Activated naive CD8-positive, alpha-beta T cell (primary cell): ENCODE measurements around the gene SLC4A2.
A peak's percentile ranks its signal among the peaks of the same experiment; 100 is the strongest.

Experiments
- H3K27ac Mint-ChIP-seq: one replicate; pipeline ENCODE4 v1.8.0; 2021; ENCODE audit warnings: mixed read lengths
- H3K27me3 Mint-ChIP-seq: one replicate; pipeline ENCODE4 v1.8.0; 2021; ENCODE audit warnings: mixed read lengths
- H3K36me3 Mint-ChIP-seq: one replicate; pipeline ENCODE4 v1.8.0; 2021; ENCODE audit warnings: mixed read lengths
- H3K4me1 Mint-ChIP-seq: one replicate; pipeline ENCODE4 v1.8.0; 2021; ENCODE audit warnings: low read depth, mixed read lengths
- H3K4me3 Mint-ChIP-seq: one replicate; pipeline ENCODE4 v1.8.0; 2021; ENCODE audit warnings: mild to moderate bottlenecking, mixed read lengths
- H3K9me3 Mint-ChIP-seq: one replicate; pipeline ENCODE4 v1.8.0; 2021; ENCODE audit warnings: low read depth, mixed read lengths

SLC4A2 gene

GRCh38 chr7:151073990-151074389 is 14.6 kb downstream of the SLC4A2 start:
- Mint-ChIP-seq H3K36me3 (no peaks in the 10 kb centered on the region), H3K27me3 (no peaks in the 10 kb centered on the region), H3K9me3 (no peaks in the 10 kb centered on the region), H3K4me3 (no peak overlapping the region), H3K27ac (no peak overlapping the region), H3K4me1 (peaks cover 10% of the 10 kb centered on the region)

GRCh38 chr7:151074817-151075661 is 15.7 kb downstream of the SLC4A2 start:
- Mint-ChIP-seq H3K36me3 (peaks cover 2% of the 10 kb centered on the region), H3K9me3 (no peaks in the 10 kb centered on the region), H3K27me3 (no peaks in the 10 kb centered on the region), H3K4me3 (no peak overlapping the region), H3K4me1 (peaks cover 17% of the 10 kb centered on the region), H3K27ac (no peak overlapping the region)

- Mint-ChIP-seq H3K4me1 (peaks cover 17% of the 10 kb centered on the region), H3K27ac (no peak overlapping the region)
Observed at GRCh38 chr7:151075662-151075971, 16.2 kb downstream of the SLC4A2 start.

GRCh38 chr7:151075978-151076426 is 16.6 kb downstream of the SLC4A2 start:
- H3K4me1 Mint-ChIP-seq, result peaks cover 17% of the 10 kb centered on the region
- no peaks in the 10 kb centered on the region for H3K9me3 Mint-ChIP-seq
- no peak overlapping the region for H3K27ac Mint-ChIP-seq
- no peak overlapping the region for H3K4me3 Mint-ChIP-seq
- no peaks in the 10 kb centered on the region for H3K27me3 Mint-ChIP-seq
- peaks cover 2% of the 10 kb centered on the region for H3K36me3 Mint-ChIP-seq

More at GRCh38 chr7:151075662-151075971, 16.2 kb downstream of the SLC4A2 start:
- no peak overlapping the region for H3K4me3 Mint-ChIP-seq
- H3K27me3 Mint-ChIP-seq, result no peaks in the 10 kb centered on the region
- peaks cover 2% of the 10 kb centered on the region for H3K36me3 Mint-ChIP-seq
- no peaks in the 10 kb centered on the region for H3K9me3 Mint-ChIP-seq

GRCh38 chr7:151076863-151077704 is 17.7 kb downstream of the SLC4A2 start:
- no peaks in the 10 kb centered on the region for H3K27me3 Mint-ChIP-seq
- peaks cover 17% of the 10 kb centered on the region for H3K4me1 Mint-ChIP-seq
- peaks cover 2% of the 10 kb centered on the region for H3K36me3 Mint-ChIP-seq
- H3K27ac Mint-ChIP-seq, result no peak overlapping the region
- H3K9me3 Mint-ChIP-seq, result no peaks in the 10 kb centered on the region
- no peak overlapping the region for H3K4me3 Mint-ChIP-seq

GRCh38 chr7:151077705-151078232 is 18.4 kb downstream of the SLC4A2 start:
- peak overlapping the region; percentile 76 for H3K27ac Mint-ChIP-seq
- no peaks in the 10 kb centered on the region for H3K27me3 Mint-ChIP-seq
- H3K4me3 Mint-ChIP-seq, result peak overlapping the region; percentile 95
- H3K4me1 Mint-ChIP-seq, result peaks cover 20% of the 10 kb centered on the region
- H3K36me3 Mint-ChIP-seq, result peaks cover 2% of the 10 kb centered on the region
- H3K9me3 Mint-ChIP-seq, result no peaks in the 10 kb centered on the region

- Mint-ChIP-seq H3K4me3 (peak overlapping the region; percentile 95), H3K27ac (peak overlapping the region; percentile 76), H3K9me3 (no peaks in the 10 kb centered on the region), H3K4me1 (peaks cover 22% of the 10 kb centered on the region), H3K36me3 (peaks cover 2% of the 10 kb centered on the region), H3K27me3 (no peaks in the 10 kb centered on the region)
Observed at GRCh38 chr7:151078233-151079040, 19.0 kb downstream of the SLC4A2 start.

GRCh38 chr7:151079199-151079910 is 20.0 kb downstream of the SLC4A2 start:
- peak overlapping the region; percentile 90 for H3K27ac Mint-ChIP-seq
- H3K4me1 Mint-ChIP-seq, result peaks cover 25% of the 10 kb centered on the region
- H3K4me3 Mint-ChIP-seq, result peak overlapping the region; percentile 95
- no peaks in the 10 kb centered on the region for H3K27me3 Mint-ChIP-seq
- H3K9me3 Mint-ChIP-seq, result no peaks in the 10 kb centered on the region
- peaks cover 2% of the 10 kb centered on the region for H3K36me3 Mint-ChIP-seq

GRCh38 chr7:151080067-151080521 is 20.7 kb downstream of the SLC4A2 start:
- Mint-ChIP-seq H3K9me3 (no peaks in the 10 kb centered on the region), H3K4me3 (peak overlapping the region; percentile 95), H3K27ac (peak overlapping the region; percentile 90), H3K4me1 (peaks cover 29% of the 10 kb centered on the region), H3K36me3 (peaks cover 2% of the 10 kb centered on the region), H3K27me3 (peaks cover 4% of the 10 kb centered on the region)

GRCh38 chr7:151080522-151081169 is 21.3 kb downstream of the SLC4A2 start, which contains the start of gene FASTK:
Gene FASTK, minus strand, starts transcription at chr7:151080809. Its CDS starts 43 bp downstream, at chr7:151080766.
- peak within 1 kb of the TSS; percentile 95 for H3K4me3 Mint-ChIP-seq
- H3K9me3 Mint-ChIP-seq, result no peaks in the 10 kb centered on the region
- H3K4me1 Mint-ChIP-seq, result peaks cover 35% of the 10 kb centered on the region
- H3K36me3 Mint-ChIP-seq, result peaks cover 2% of the 10 kb centered on the region
- peak within 1 kb of the TSS; percentile 90 for H3K27ac Mint-ChIP-seq
- peaks cover 6% of the 10 kb centered on the region for H3K27me3 Mint-ChIP-seq

- H3K36me3 Mint-ChIP-seq, result peaks cover 2% of the 10 kb centered on the region
- H3K27ac Mint-ChIP-seq, result peak overlapping the region; percentile 50
Observed at GRCh38 chr7:151081170-151082101, 22.0 kb downstream of the SLC4A2 start.

GRCh38 chr7:151082141-151083070 is 23.0 kb downstream of the SLC4A2 start:
- Mint-ChIP-seq H3K4me1 (peaks cover 38% of the 10 kb centered on the region), H3K9me3 (no peaks in the 10 kb centered on the region), H3K4me3 (peak overlapping the region; percentile 90), H3K27me3 (peaks cover 6% of the 10 kb centered on the region), H3K27ac (peak overlapping the region; percentile 83), H3K36me3 (peaks cover 2% of the 10 kb centered on the region)

More at GRCh38 chr7:151081170-151082101, 22.0 kb downstream of the SLC4A2 start:
- Mint-ChIP-seq H3K4me1 (peaks cover 38% of the 10 kb centered on the region), H3K9me3 (no peaks in the 10 kb centered on the region), H3K4me3 (peak overlapping the region; percentile 95), H3K27me3 (peaks cover 6% of the 10 kb centered on the region)
